Islet of Langerhans (tissue), 1 donor: ENCODE data around the gene ACP2.
"Not testable (repeated sequence)": the region's sequence is repeated elsewhere in the genome, so short reads cannot be mapped to it uniquely, and the experiment has no call there.

Experiments used
- FAIRE-seq: peaks from one replicate; lab custom pipeline; 2011; peaks lifted over from hg19 to GRCh38; lab: Jason Lieb, UNC

The ACP2 gene

GRCh38 chr11:47202576-47202975 lies 46.0 kb downstream of the ACP2 start:
- FAIRE-seq: no peak

GRCh38 chr11:47201015-47201414 lies 47.6 kb downstream of the ACP2 start:
- FAIRE-seq: no peak

GRCh38 chr11:47198161-47198560 lies 50.5 kb downstream of the ACP2 start:
- not testable (repeated sequence) for FAIRE-seq

- no peak for FAIRE-seq
Observed at GRCh38 chr11:47192111-47192510, 56.5 kb downstream of the ACP2 start.

- not testable (repeated sequence) for FAIRE-seq
Observed at GRCh38 chr11:47191137-47191536, 57.5 kb downstream of the ACP2 start.
